Measurements from ENCODE around the gene MYRIP.

The MYRIP gene

DNA sequence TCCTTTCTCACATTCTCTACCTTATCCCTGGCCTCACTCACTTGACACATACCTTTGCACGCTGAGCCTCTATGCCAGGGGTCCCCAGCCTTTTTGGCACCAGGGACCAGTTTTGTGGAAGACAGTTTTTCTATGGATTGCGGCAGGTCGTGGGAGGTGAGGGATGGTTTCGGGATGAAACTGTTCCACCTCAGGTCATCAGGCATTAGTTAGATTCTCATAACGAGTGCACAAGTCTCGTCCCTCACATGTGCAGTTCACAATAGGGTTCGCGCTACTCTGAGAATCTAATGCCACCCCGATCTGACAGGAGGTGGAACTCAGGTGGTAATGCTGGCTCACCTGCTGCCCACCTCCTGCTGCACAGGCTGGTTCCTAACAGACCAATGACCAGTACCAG, 387.6 kb downstream of the MYRIP start:
- no peak for DNase-seq

DNA sequence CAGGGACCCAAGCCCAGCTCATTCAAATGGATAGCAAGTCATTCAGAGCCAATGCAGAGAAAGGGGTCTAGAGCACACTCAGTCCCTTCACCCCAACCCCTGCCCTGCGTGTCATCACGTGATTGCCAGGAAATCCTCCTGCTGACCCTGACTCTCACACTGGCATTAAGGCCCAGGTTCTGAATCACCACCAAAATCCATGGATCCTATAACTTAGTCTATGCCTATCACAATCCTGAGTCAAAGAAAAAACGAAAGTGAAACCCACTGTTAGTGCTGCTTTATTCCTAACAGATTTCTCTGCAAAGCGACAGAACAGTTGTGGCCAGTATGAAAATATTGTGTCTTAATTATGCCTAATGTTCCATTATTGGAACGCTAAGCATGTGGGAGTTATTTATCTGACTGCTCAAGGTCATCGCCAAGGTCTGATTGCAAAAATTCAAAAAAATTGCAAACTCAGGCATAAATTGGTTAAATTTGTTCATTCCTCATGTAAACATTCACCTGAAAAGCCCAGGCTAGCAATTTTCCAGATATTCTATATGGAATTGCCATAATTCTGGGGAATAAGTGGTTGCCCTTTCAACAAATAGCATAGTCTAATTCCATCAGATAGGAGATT, 391.4 kb downstream of the MYRIP start:
- no peak for DNase-seq

DNA sequence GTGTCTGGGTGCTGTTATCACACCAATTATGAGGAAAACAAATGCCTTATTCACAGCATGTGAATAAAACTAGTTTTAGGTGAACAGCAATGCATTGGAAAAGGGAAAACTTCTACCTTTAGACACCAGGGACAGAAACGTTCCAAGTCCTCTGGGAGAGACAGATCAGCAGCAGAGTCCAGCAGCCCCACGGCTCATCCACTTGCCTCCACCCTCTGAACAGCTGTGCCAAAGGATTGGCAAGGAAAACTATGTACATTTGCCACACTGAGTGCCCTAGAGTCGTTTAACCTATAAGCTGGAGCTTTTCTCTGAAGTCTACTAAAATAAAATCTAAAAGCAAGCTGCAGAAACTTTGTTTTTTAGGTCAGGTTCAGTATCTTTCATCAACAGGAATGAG, 392.4 kb downstream of the MYRIP start:
- DNase-seq, result no peak

DNA sequence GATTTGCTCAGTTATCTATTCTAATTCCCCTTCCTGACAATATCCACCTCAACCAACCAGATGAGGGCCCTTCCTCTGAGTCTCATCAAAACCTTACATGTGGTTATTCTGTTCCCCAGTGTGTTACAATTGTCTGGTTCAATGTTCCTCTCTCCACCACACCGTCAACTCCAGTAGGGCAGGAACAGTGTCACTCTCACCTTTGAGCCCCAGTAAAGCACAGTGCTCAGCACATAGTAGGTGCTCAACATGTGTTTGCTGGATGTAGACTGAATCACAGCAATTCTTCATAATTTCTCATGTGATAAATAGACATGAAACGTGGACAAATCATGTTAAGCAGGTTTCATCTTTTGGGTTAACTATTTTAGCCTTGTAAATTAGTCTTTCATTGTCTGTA, 397.1 kb downstream of the MYRIP start:
- DNase-seq, result no peak

DNA sequence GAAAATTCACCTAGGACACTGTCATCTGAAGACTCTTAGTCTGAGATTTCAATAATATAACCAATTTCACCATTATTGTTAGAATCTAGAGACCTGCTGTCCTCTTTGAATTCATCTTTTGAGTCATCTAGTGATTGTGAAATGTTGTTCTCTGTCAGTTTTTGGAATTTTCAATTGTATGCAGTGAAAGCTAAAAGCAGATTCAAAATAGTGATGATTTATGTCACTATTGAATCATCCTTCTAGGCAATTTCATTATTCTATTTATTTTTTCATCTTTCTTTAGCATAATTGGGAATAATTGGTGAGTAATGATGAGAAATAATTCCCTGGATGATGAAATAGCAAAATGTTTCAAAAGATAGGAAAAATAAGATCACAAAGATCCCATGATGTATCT, 398.4 kb downstream of the MYRIP start:
- no peak for DNase-seq

DNA sequence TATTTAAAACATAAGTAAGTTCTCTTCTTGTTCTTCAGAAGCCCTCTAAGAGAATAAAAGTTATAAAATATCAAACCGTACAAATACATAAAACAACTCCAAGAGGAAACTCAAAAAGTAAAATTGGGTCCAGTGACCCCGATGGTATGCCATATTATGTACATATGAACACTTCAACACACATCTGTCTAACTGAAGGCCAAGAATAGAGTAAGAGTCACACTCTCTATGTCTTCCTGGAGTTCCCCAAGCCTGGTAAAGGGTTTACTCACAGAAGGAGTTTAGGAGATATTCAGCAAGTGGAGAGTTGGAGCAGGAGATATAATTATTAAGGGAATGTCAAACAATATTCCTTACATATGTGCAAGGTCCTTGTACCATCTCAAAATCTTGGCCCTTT, 398.8 kb downstream of the MYRIP start:
- no peak for DNase-seq

DNA sequence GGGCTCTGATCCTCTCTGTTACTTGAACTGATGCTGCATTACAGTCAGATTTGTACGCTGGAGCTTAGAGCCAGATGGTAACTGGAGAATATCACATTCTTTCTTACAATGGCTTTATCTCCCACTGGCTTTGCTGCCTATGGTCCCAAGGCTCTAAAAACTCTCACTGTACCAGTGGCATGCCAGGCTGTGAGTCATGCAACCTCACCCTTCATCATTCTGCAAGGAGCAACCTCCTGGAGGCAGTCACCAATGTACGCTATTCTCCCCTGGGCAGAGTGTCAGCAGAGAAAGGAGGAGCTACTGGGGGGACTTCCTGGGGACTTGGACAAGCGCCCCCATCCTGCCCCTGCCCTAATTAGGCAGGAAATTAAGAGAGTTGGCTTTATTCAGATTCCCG, 402.2 kb downstream of the MYRIP start:
- peak; percentile 37 for DNase-seq

DNA sequence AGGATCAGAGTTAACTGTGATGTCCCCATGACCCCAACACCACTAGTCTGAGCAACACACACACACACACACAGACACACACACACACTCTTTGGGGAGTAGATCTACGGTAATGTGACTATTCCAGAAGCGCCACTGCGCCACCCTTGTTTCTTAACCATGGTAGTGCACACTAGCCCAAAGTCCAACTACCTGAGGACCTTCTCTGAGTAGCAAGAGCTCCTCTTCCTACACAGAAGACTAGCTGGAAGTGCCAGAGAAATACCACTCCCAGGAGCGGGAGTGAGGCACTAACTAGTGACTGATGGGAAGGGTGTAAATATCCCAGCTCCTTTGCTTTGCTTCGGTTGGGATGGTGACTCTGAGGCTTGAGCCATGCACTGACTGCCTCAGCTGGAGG, 404.1 kb downstream of the MYRIP start:
- DNase-seq, result no peak

DNA sequence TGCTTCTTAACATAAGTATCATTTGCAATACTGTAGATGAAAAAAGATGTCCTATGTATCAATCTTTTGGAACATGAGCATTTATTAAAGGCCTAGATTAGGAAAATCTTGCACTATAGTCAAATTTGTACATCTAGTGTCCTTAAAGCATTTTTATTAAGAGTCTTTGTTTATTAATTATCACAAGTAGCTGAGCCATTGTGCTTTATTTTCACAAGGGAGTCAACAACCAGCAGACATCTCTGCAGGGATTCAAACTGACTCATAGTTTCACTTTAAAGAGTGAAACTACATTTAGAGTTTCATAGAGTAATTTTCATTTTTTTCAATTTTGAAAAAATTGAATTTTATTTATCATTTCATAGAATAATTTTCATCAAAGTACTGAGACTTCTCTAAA, 405.6 kb downstream of the MYRIP start:
- no peak for DNase-seq

DNA sequence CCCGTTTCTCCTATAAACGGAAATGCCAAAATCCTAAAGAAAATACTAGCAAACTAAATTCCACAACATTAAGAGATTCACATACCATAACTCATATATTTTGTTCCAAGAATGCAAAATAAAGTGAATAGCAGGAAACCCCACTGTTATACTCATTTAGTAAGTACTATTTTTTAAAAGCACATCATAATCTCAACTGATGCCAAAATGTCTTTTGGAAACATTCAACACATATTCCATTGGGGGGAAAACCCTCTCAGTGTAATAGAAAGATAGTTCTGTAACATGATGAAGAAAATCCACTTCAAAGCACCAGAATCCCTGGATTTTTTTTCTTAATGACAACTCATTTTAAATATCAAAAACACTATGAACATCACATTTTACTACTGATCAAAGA, 407.1 kb downstream of the MYRIP start:
- DNase-seq, result no peak

DNA sequence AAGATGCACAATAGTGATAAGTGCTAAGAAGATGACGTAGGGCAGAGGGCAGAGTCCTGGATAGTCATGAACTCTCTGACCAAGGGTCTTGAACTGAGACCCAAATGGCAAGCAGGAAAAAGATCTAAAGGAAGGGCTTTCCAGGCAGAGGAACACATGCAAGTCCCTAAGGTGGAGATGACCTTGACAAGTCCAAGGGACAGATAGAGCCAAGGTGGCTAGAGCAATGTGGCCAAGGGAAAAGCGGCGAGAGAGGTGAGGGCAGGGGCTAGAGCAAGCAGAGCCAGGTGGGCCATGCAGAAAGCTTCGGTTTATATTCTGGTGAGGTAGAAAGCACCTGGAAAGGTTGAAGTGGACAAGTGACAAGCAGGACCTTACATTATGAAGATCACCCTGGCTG, 414.4 kb downstream of the MYRIP start:
- DNase-seq, result no peak

DNA sequence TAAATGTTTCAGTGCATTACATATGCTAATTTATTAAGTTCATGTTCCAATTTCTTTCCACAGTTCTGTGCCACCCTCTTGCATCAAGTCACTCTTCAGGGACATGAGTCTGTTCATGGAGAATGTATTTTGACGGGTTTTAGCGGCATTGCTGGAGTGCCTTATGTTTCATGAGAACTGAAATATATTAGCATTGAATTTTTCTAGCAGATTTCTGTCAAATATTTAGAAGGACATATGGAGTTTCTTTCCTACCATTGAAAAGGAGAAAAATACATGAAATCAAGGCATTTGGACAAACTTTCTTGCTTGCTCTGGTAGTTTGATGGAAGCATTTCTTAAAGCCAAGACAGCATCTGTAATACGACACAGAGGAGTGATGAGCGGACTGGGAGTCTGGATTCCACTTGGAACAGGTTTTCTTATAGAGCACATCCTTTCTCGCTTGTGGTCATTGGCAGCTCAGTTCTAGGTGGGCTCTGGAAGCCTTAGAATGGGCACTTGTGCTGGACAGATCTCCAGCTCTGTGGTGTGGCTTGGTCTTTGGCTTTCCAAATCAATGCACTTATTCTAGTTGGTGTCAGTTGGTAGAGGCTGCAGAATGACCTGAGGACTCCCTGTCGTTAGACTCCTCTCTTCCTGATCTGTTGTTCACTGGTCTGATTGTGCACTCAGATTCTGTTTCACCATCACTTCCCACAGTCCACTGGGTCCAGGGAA, 415.5 kb downstream of the MYRIP start:
- DNase-seq, result no peak

DNA sequence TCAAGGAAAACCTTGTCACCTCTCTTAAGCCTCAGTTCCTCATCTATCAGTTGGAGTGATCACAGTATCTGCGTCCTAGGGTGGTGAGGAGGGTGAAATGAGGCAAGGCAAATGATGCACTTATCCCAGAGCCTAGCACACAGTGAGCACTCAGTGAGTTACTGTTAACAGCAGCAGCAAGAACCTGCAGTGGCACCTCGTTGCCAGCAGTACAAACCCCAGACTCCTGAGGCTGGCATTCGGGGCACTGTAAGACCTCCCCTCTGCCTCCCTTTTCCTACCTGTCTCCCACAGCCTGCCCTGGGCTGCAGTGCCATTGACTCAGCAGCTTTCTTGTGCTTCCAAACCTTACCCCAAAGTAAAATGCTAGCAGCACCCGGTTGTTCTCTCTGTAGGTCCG, 417.2 kb downstream of the MYRIP start:
- no peak for DNase-seq

DNA sequence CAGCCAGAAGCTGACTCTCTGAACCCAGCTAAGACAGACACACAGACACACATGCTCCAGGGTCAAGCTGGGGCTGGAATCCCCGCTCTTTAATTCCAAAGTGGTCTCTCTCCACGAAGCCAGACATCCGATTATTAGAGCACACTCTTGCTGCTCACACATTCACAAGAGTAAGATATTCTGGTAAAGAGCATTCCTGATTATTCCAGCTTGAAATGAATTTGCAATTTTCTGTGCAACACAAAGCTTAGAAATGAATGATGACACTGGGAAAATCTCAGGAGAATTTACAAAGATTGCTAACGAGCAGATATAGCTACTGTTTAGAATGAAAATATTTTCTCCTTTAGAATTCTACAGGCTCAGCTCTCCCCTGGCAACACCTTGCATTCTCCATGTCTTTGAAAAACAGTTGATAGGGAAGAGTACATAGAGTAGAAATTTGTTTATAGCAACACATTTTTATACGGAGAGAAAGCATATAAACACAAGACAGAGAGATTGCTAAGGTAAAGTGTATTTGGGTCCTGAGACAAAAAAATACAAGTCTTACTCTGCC, 419.5 kb downstream of the MYRIP start:
- no peak for DNase-seq

DNA sequence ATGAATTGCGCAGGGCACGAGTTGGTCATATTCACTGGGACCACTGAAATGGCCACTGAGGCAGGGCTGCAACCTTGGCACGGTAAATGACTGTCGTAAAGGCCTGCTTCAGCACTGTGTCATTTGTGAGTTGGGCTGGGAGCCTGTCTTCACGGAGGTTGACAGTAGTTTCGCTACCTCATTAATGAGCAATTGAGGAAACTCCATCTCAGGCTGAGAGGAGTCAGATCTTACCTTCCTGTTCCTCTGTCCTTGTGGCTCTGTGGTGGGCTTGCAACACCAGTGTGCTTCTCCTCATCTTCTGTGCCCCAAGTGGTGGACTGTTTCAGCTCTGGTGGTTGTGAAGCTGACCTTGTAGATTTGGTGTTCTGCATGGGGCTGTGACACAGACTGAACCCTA, 420.0 kb downstream of the MYRIP start:
- DNase-seq, result no peak

DNA sequence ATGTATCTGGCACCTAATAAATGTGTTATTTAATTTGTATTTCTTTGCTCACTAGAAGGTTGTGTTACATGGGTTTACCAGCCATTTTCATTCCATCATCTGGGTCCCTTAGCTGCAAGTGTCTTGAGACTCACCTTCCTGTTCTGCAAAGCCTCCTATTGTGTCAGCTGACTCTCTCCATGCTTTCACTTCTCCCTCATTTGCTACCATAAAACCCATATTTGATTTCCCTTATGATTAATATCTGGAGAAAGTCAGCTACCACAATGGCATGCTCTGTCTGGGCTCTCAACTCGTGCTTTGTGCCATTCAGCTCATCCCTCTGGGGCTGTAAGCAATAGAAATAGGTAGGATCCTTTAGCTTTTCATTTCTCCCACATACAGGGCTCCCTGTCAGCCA, 420.6 kb downstream of the MYRIP start:
- DNase-seq, result no peak

DNA sequence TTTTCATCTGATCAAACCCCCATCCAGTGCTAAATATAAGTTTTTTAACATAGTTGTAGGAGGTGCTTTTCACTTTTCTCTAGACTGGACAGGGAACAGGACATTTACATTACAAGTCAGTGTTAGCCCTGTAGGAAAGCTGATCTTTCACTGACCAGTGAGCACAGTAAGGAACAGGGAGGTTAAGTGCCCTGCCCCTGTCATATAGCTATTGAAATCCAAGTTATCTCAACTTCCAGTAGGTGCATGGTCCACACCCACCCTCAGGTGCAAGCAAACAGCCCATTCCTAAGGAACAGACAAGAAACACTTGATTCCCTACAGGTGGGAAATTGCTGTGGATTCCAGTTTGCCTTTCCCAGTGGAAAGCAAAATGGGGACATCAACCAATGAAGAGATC, 421.0 kb downstream of the MYRIP start:
- DNase-seq, result no peak

DNA sequence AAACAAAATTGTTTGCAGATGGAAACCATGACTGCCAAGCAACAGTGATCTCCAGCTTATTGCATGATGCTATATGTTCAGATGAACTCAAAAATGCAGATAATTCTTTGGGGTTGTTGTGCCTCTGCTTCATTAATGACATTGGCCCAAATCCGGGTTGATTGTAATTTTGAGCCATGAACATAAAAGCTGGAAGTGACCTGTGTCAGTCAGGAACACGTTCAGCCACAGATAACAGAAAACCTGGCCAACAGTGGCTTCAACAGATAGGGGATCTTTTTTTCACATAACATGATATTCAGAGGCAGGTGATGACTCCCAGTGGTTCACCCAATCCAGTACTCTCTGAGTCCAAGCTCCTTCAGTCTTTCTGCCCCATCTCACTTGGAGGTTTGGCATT, 423.2 kb downstream of the MYRIP start:
- DNase-seq, result no peak

DNA sequence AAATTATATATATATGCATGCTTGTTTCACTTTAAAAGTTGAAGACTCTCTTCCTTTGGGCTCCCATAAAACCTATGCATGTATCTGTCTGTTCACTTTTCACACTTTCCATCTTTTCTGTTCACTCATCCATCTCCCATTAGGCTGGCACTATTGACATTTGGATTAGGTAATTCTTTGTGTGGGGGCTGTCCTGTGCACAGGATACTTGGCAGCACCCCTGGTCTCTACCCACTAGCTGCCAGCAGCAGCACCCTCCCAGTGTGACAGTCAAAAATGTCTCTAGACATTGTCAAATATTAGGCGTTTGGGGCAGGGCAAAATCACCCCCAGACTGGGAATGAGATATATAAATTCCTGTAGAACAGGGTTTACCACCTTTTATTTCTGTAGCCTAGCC, 427.8 kb downstream of the MYRIP start:
- DNase-seq, result no peak

DNA sequence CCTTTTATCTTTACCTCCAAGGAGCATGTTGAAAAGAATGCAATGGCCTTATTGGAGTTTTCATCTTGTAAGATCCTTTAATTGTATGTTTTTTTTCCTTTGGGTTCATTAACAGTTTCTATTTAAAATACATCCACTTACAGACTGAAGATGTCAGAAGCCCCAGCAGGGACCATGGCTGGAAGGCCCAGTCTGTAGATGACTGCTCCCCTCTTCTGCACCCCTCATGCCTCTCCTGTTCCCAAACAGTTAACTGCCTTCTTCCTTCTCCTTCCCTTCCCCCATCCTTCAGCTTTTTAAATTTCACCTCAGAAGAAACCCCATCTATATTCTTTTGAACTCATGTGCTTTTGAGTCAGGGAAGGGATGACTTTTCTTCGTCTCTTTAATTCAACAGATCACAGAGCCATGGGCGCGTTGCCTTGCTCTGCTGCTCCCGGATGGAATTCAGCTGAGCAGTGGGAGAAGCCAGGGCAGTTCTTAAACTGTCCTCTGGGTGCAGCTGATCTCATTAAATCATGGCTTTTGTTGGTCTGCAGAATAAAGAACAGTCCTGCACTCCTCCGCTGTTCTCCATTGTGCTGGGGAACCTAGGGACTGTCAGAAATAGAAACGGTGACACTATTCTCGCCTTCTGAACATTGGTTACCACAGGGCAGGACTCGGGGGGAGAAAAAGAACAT, 428.6 kb downstream of the MYRIP start:
- DNase-seq, result no peak

DNA sequence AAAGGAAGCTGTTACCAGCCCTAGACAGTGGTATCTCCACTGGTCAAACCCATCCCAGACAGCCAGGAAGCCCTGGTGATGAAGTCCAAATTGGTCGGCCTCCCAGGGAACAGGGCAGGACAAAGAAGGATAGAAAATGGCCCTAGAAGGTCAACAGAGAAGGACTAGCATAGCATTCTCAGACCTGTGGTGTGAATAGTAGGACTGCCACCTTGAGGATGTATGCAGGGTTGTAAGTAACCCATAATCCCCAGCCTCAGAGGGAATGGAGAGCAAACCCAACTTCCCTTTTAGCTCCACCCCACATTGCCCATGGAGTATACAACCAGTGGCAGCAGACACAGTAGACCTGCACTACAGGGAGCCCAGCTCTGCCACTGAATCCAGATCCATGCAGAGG, 431.5 kb downstream of the MYRIP start:
- no peak for DNase-seq

DNA sequence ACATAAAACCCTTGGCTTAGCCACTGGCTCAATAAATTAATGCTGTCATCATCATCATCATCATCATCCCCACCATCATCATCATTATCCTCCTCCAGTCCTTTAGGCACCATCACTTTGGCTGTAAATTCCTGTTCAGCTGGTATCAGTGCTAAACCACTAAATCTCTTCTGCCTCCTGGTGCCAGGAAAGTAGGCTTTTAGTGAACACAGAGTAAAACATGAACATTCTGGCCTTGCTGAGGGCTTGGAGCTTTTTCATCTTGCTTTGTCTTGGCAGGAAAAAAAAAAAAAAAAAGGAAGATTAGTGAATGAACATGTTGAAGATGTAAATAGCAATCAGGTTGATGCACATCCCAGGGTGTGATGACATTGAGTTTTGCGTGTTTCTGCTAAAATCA, 432.8 kb downstream of the MYRIP start:
- DNase-seq, result no peak

DNA sequence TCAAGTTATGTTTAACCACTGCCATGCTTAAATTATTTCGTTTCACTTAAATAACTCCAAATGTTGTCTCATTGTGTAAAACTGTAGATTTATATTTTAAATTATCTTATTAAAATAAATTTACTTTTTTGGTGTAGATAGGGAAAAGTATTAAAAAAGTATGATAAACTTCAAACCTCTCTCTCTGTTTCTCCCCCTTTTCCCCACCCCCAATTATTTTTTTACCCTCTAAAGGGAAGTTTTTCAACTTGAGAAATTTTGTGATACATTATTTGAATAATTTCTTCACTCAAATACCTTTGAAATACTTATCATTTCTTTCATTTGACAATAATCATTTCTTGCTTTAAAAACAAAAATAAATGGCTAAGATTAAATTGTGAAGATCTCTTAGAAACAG, 433.2 kb downstream of the MYRIP start:
- DNase-seq, result no peak

DNA sequence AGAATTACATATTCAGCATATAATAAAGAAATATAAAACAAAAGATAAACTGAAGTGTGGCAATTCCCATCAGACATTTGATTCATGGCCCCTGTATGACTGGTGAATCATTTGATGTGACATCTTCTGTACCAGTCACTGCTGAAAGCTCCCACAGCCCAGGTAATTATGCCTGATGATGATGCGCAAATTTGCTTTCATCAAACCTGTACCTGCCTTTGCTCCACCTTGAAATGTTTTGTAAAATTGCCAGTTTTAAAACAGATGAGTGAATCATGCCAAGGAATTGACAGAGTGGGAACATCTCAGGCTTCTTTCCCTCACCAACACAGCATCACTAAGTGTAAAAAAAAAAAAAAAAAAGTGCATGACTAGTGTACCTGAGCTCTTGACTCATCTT, 433.6 kb downstream of the MYRIP start:
- DNase-seq, result no peak

Measured in T1000 (cell line).